Activated T-cell treated with anti-CD3 and anti-CD28 coated beads, Interleukin-2, amount 50 U/mL, for 48 hours (primary cell): Measurements from ENCODE around the gene VDAC1.
A peak's percentile ranks its signal among the peaks of the same experiment; 100 is the strongest.

Experiments used
- DNase-seq, 2 experiments: peaks; one replicate each; pipeline ENCODE4 v3.0.0-alpha.2; 2020

VDAC1 gene

DNA sequence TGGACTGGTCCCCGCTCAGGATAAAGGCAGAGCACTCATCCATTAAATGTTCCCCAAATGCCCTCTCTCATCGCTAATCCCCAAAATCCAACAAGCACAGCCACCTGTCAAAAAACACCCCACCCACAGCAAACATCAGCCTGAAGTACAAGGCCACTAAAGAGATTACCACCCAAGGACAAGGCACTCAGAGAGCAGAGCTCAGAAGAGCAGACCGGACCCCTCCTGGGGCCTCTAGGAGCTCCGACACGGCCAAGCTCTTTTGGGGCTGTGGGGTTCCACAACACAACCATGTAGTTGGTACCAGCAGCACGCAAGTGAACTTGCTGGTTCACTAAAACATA lies 9.8 kb downstream of the VDAC1 start:
- DNase-seq, result no peak

DNA sequence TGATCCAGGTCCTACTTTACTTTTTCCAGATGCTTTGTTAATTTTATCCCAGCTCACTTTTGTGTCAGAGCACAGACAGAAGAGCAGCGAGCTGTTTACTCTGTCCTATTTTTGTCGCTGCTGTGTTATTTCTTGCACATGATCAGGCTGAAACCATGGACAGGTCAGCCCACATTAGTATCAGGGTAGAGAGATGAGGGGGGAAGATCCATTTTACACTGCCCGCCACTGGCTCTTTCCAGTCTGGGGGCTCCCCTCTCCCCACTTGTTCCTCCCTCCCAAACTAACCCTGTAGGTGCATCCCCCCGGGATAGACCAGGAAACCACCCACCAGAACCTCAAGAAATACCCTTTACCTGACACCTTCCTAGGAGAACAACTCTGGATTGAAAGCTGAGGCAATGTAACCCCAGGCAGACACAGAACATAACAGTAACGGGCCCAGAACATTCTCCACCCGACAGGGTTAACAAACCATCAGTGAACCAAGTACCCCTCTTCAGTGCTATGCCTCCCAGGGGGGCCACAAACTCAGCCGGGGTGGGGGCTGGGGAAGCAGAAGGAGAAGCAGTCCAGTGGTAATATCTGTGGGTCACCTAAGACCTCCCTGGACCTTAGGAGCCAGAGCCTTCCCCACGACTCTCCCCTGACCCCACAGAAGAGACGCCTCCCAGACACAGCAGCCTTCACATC lies 10.3 kb downstream of the VDAC1 start:
- no peak for DNase-seq

DNA sequence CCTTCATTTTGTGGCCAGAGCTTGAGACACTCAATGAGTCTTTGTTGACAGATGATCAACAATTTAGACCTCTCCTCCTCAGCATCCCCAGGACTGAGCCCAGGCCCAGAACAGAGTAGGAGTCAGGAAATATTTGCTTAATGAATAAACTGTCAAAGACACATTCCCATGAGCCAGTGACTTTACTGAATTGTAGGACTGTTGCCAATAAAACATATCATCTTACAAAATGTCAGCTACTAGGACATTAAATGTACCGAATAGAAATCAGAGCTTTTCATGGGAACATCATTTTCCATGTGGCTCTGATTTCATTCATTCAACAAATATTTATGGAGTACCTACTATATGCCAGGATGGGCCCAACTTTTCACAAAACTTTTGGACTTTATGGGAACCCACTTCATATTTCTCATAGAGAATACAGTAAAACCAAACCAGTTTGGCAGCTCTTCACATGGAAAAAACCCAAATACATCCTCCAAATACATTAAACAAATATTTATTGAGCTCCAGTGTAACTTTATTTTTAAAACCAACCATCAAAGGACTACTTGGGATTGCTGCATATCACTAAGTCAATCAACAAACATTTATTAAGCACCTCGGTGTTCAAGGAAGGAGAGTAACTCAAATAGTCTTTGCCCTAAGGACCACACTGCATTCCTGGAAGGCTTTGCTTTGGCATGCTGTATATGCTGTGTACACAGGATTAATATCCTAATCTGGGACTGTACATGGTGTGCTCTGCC lies 11.4 kb downstream of the VDAC1 start:
- DNase-seq, result no peak

DNA sequence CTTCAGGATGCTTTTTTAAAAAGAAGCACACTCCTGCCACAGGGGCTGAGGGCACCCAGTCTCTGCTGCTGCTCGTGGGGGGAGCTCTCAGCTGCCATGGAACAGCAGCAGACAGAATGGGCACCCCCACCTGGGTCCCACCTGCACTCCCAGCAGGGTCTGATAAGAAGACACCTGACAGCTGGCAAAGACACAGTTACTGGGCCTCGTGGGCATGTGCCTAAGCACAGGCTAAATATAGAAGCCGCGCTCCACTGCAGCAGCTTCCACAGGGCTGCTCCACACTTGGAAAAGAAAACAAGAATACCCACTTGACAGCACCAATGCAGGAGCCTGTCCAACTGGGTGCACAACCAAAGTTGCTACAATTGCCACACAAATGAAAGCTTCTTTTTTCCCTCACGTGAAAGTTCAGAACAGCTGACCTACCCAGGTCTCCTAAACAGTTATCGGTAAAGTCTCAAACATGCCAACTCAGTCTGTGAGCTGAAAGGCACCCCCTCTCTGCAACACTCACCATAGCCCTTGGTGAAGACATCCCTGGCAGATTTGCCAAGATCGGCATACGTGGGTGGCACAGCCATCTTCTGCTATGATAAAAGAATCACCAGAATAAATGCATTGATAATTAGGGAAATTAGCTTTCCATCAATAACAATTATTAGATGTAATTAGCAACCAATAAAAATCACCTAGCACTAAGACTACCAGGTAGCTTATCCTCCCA lies 12.2 kb downstream of the VDAC1 start:
- DNase-seq, result no peak

GRCh38 chr5:133991171-133991910 lies 13.4 kb downstream of the VDAC1 start:
- DNase-seq, result no peak

- no peak for DNase-seq
Observed at GRCh38 chr5:133990396-133990795, 14.4 kb downstream of the VDAC1 start.

GRCh38 chr5:133985540-133986180 lies 19.1 kb downstream of the VDAC1 start:
- DNase-seq, result no peak

DNA sequence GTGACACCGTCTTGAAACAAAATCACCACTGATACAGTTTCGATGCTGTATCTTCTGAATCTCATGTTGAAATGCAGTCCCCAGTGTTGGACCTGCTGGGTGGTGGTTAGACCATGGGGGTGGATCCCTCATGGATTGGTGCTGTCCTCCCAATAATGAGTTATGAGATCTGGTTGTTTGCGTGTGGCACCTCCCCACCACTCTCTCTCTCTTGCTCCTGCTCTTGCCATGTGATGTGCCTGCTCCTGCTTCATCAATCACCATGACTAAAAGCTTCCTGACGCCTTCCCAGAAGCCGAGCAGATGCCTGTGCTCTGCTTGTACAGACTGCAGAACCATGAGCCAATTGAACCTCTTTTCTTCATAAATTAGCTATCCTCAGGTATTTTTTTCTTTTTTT lies 21.1 kb downstream of the VDAC1 start:
- no peak for DNase-seq

DNA sequence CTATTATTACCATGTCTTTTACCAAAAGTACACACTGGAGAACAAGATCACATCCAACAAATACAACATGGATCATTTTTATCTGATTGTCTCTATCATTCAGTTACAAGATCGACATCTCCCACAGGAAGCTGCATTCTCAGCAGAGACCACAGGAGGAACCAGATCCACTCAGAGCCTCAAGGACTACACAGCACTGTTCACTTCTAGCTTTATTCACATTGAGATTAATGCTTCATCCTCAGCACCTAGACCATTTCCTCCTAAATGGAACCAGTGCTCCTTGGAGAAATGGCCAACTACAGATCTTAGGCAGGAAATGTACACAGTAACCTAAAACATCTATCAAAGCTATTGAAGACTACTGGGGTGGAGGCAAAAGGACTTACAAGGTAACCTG lies 23.1 kb downstream of the VDAC1 start:
- no peak for DNase-seq

DNA sequence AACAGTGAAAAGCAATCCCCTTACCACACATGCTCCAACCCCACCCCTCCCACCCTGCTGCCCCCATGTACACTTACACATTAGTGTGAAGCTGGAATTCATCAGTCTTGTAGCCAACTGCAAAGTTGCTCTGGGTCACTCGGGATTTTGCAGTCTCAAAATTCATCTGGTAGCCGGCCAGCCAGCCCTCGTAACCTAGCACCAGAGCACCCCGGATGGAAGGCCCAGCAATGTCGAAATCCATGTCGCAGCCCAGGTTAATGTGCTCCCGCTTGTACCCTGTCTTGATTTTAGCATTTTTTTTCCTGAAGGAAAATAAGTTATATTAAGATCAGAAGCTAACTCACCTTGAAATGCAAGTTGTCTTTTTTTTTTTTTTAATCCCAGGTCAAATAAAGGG lies 24.1 kb downstream of the VDAC1 start:
- no peak for DNase-seq

- no peak for DNase-seq
Observed at GRCh38 chr5:133978943-133979342, 25.8 kb downstream of the VDAC1 start.

DNA sequence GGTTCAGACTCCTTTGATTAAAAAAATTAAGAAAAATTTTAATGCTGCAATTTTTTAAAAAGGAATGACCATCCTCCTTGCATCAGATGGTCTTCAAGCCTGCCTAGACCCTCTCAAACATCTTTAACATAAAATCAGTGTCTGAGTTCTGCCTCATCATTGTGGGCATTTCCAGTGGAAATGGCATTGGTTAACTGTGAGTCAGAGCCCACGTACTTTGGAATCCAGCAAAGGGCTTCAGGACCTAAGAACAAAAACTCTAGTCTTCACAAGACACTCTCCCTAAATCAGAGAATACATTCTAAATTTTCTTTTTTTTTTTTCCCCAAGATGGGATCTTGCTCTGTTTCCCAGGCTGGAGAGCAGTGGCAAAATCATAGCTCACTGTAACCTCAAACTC lies 26.9 kb downstream of the VDAC1 start:
- no peak for DNase-seq

DNA sequence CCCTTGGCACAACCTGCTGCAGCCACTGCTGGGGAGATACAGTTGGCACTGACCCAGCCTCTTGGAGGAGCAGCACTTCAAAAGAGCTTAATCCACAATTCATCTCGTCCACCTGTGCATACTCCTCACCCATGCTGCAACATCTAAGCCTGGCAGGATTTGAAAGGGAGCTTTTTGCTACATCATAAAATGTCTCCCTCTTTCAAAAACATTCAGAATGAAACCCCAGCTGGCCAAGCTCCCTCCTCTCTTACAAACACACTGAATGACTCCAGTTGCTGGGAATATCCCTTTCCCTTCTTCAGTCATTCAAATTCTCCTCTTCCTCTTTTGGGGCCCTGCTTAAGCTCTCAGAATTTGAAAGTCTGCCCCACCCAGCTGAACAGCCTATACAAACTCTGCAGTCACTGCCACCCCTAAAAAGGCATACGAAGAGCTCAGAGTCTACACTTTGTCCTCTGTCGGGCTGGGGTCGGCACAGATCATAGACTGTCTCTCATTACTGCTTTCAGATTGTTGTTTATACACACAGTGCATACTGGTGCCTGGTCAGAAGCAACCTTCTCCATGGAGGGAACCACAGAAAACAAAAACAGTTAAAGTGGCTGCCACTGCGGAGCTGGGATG lies 27.5 kb downstream of the VDAC1 start:
- DNase-seq, result no peak

DNA sequence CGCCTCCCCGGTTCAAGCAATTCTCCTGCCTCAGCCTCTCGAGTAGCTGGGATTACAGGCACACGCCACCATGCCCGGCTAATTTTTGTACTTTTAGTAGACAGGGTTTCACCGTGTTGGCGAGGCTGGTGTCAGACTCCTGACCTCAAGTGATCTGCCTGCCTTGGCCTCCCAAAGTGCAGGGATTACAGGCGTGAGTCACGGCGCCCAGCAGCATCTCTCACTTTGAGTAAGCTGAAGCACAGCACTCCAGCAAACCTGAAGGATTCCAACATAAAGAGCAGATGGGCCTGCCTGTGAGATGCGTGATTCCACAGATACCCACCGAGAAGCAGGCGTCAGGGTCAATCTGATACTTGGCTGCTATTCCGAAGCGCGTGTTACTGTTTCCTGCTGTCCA lies 29.2 kb downstream of the VDAC1 start:
- peak in 1 of 2 experiments; percentile 40 for DNase-seq

DNA sequence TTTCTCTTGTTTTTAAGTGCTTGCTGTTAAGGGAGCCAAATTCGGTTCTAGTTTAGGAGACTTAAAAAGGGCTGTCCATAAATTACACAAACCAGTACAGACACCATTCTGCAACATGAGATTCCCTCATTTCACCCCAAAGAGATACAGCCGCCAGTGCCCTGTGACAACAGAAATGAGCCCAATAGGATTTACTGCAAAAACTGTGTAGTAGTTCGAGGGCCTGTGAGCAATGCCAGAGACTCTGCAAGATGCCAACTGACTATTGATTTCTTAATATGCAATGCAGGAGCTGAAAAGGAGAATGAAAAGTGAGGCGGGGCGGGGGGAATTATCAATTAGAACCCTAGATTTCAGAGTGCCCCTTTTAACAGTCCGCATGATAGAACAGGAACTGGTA lies 30.6 kb downstream of the VDAC1 start:
- no peak for DNase-seq

GRCh38 chr5:133970325-133970909 lies 34.4 kb downstream of the VDAC1 start:
- DNase-seq, result no peak

- no peak for DNase-seq
Observed at GRCh38 chr5:133969654-133970324, 35.0 kb downstream of the VDAC1 start.

- DNase-seq, result peak; percentile 92 to 94
Observed at GRCh38 chr5:133968204-133968980, 36.4 kb downstream of the VDAC1 start, which contains the start of gene C5orf15. C5orf15 (minus strand) TSS chr5:133968625; CDS start chr5:133968584, 41 bp downstream.

DNA sequence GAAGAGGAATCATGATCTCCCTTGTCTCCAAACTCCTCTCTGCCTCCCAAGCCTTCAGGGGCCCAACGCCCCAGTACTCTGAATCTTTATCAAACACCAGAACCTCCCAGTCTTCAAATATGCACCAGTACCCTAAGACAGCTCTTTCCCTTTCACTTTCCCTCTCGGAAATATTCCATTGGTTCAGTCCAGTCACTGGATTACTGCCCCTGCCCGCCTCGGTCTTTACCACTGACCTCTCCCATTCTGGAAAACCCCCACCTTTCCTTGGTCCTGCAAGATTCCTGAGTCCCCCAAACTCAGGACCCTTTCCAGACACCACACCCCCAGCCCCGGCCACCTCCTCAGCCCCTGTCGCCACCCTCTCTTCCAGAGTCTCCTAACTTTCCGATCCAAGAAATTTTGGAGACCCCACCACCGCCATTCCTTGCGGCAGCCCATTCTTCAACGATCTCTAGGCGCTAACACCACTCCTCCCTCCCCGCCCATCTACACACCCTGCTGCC lies 37.0 kb downstream of the VDAC1 start:
- DNase-seq, result no peak

DNA sequence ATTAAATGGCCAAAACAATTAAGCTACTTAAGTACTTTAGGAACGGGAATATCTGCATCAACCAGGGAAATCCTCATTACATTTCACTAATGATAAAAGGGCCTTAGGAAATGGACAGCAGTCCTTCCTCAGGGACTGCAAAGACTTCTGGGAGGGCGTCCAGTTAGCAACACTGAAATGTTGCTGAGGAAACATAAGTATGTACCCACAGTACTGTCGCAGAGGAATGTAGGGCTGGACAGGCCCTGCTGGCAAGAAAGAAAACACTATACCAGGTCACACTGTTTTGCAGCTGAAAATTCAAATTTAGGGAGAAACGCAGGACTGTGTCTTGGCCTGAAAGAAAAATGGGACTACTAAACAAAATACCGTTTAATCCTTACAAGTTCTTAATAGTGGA lies 37.7 kb downstream of the VDAC1 start:
- no peak for DNase-seq
